Forelimb muscle (tissue), 1 donor: ENCODE measurements around the gene STXBP6. TPM values are rescaled to one million over a fixed set of nuclear protein-coding genes. Genes with fewer than 3 reads are reported as not detected.
"Not testable (repeated sequence)": the region's sequence is repeated elsewhere in the genome, so short reads cannot be mapped to it uniquely, and the experiment has no call there.

Experiments
- DNase-seq: peaks from one replicate; pipeline ENCODE4 v3.0.0-alpha.2; 2013; ENCODE audit warnings: low read depth
- polyA plus RNA-seq: library from polyadenylated mRNA; unstranded; fragments of 120-200 nt; gene quantifications from one replicate; pipeline ENCODE4 v1.2.1, GENCODE V29; 2013; ENCODE audit not compliant: insufficient read length

The STXBP6 gene
- polyA plus RNA-seq, 1 donor: 15.4 TPM

DNA sequence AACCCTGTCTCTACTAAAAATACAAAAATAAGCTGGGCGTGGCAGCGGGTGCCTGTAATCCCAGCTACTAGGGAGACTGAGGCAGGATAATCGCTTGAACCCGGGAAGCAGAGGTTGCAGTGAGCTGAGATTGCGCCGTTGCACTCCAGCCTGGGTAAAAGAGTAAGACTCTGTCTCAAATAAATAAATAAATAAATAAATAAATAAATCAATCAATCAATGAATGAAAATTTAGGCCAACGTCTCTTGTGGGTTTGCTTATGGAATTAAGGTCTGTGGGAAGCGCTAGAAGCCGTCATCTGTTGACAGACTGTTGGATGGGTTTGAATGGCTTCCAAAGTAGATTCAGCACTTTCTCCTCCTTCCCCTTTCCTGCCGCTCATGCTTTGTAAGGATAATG, 246.5 kb downstream of the STXBP6 start:
- not testable (repeated sequence) for DNase-seq

DNA sequence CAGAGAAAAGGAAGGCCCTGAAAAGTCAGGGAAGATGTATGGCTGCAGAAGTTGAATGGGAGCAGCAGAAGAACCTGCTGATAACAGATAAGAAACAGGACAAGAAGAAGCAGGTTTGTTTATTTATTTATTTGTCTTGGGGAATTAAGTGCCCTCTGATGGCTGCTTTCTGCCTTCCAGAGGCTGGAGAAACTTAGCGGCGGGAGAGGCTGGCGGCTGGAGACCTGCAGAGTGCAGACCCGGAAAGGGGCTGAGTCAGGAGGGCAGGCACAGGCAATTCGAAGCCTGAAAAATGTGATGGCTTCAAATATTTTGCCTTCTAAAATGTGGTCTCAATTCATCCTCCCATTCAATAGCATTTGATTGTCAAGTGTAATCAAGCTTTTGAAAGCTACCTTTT, 247.7 kb downstream of the STXBP6 start:
- DNase-seq: no peak

GRCh38 chr14:24801024-24801423, 248.9 kb downstream of the STXBP6 start:
- DNase-seq: no peak

DNA sequence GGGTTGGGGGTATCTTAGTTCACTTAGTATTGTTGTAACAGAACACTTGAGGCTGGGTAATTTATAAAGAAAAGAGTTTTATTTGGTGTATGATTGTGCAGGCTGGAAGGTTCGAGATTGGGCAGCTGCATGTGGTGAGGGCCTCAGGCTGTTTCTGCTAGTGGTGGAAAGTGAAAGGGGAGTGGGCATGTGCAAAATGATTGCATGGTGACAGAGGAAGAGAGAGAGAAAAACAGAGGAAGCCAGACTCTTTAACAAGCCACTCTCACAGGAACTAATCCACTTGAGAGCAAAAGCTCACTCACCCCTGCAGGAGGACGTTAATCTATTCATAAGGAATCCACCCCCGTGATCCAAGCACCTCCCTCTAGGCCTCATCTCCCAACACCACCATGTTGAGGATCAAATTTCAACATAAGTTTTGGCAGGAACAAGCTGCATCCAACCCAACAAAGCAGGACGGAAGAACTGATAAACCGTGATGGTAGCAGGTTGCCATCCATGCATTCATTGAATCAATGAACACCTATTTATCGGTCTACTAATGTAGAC, 251.0 kb downstream of the STXBP6 start:
- DNase-seq: no peak

GRCh38 chr14:24795406-24795805, 254.5 kb downstream of the STXBP6 start:
- DNase-seq: no peak

DNA sequence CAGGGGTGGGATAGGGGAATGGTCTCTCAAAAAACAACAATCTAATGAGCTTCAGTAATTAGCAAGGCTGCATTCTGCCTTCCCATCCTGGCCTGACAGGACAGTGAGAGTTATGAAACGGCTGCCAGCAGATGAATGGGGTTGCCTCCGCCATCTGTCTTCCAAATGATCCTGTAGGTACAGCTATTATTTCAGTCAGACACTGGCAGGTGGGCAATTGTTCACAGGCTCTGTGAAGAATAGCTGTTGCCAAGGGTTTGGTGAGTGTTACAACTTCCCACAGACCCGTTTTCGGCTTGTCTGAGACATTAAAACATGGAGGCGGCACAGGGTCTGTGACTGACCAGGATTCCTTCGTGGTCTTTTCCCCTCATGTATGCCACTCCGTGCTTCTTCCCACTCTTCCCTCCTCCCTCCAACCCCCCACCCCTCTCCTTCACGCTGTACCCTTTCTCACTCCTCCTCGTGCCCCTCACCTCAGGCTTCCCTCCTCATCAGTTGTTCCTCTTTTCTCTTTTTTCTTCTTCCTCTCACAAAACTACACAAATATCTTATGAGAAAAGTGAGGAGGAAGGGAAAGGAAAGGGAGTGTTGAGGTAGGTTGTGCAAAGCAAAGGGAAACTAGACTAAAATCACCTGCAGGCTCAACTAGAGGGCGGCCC, 255.2 kb downstream of the STXBP6 start:
- DNase-seq: no peak

- DNase-seq: no peak
Measured at GRCh38 chr14:24790196-24790595, 259.8 kb downstream of the STXBP6 start.

DNA sequence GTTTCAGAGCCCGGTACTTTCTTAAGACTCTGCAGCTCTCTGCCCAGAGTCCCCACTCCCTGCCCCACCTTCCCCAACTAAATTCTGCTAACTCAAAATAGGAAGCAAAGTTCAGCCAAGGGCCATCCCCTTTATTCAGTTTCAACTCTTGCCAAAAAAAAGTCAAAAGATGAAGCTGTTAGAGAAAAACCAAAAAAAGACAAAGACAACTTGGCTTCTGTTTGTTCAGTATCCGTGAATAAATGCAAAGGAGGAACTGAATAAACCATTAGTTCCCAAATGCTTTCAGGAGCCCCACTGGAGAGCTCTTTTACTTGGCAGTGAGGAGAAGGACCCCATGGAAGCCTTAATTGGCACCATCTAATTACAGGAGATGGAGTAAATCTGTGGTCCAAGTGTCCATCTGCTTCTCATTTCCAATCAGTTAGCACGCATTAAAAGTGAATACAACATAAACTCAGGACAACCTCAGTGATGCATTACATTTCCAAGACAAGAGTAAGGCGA, 260.5 kb downstream of the STXBP6 start:
- DNase-seq: peak; percentile 62

DNA sequence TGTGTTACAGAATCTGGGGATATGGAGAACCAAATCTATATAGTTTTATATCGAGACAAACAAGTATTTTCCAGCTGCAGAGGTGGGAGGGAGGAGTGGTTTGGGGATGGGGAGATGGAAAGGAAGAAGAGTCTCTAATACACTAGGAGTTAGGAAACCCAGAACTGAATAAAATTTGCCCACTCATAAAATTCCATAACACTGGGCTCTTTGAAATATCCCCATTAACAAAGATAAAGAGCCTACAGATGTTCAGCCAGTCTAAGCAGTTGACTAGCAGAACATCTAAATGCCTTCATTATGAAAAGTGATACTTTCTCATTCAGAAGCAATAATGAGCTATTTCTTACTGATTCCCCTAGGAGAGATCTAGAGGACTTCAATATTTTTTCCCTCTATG, 264.2 kb downstream of the STXBP6 start:
- no peak for DNase-seq

- no peak for DNase-seq
Measured at GRCh38 chr14:24784981-24785380, 265.0 kb downstream of the STXBP6 start.

DNA sequence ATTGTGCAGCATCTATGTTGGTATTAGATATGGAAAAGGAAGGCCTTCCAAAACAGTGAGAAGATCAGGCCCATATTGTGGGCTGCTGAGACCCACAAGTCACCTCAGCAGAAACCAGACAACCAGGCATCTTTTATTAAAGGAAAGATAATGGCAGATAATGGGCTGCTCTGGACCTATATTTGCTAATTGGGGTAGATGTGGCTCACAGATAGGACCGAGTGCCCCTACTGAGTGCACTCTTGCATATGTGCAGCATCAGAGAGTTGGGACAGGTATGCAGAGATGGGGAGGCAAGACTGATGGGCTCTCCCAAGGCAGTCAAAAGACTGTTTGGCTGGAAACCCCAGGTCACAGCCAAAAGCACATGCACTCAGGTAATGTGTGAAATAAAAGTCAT, 266.2 kb downstream of the STXBP6 start:
- DNase-seq: no peak

DNA sequence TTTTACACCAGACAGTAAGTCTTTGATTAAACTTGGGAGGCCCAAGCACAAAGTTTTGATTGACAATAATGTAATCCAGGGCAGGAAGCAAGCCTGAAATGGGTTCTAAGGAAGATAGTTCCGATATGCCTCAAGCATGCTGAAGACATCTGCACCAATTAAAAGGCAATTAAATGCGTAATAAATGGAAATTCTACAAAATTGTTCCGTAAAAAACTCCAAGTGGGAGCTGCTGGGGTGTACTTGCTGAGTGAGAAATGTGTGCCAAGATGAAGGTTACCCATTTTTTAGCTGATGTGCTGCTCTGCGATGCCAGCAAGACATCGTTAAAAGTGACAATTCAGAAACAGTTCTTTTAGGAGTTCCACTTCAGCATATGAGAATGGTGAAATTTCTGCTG, 269.7 kb downstream of the STXBP6 start:
- no peak for DNase-seq

- no peak for DNase-seq
Measured at GRCh38 chr14:24777678-24778077, 272.3 kb downstream of the STXBP6 start.

DNA sequence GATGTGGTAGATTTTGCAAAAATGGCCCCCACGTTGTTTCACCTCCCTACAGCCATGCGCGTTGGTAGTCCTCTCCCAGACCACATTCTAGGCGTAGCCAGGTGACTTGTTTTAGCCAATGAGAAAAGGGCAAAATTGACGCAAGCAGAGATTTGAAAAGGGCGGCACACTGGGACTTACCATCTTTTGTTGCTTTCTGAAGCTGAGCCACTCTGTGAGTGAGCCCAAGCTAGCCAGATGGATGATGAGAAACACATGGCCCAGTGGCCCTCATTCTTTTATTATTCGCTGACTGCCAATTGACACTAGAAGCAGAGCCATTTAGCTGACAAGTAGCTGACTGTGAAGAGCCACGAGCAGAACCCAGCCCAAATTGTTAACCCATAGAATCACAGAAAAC, 274.0 kb downstream of the STXBP6 start:
- no peak for DNase-seq

- peak; percentile 25 for DNase-seq
Measured at GRCh38 chr14:24774187-24774915, 275.6 kb downstream of the STXBP6 start.

GRCh38 chr14:24773564-24773963, 276.4 kb downstream of the STXBP6 start:
- not testable (repeated sequence) for DNase-seq

DNA sequence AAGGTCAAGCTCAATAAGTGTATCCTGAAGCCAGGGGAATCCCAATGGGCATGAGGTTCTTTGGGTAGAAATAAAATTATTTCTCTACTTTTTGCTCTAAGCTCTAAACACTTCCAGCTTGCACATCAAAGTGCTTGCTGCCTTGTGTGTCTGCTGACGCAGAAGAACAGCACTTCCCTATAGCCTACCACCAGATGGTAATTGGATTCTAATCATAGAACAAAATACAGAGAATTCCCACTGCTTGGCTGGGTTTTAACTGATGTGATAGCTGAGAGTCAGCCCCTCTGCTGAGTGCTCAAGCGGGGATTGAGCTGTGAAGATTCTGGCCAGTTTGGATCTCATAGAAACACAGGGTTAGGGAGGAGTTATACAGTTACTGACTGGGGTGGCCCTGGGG, 283.5 kb downstream of the STXBP6 start:
- no peak for DNase-seq

DNA sequence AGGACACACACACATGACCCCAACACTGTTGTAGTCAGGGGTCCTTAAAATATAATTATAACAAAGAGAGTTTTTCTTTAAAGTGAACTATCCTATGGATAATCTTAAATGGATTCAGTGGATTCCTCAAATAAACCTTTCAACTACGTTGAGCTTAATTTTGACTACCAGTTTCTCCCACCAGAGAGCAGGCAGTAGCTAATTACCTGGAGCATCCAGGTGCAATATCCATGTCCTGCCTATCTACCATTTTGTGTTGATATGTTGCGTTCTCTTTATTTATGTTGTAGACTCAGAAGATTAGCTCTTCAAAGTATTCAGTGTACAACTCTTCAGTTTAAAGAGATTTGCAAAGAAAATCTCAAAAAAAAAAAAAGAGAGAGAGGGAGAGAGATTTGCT, 288.8 kb downstream of the STXBP6 start:
- no peak for DNase-seq
